Ishikawa (cell line): Measurements from ENCODE around the gene TMEM209.

Experiments used
- CEBPB ChIP-seq: IDR thresholded peaks from 2 replicates; pipeline ENCODE4 v1.6.1; 2012
- CREB1 ChIP-seq: IDR thresholded peaks from 2 replicates; pipeline ENCODE4 v1.6.1; 2012; ENCODE audit warnings: low read depth
- EP300 ChIP-seq: IDR thresholded peaks from 2 replicates; pipeline ENCODE4 v1.6.1; 2012; ENCODE audit warnings: borderline replicate concordance
- FOXM1 ChIP-seq: IDR thresholded peaks from 2 replicates; pipeline ENCODE4 v1.6.1; 2012; ENCODE audit warnings: low read depth, borderline replicate concordance
- TCF12 ChIP-seq: IDR thresholded peaks from 2 replicates; pipeline ENCODE4 v1.6.1; 2012; ENCODE audit warnings: low read depth
- TEAD4 ChIP-seq: IDR thresholded peaks from 2 replicates; pipeline ENCODE4 v1.6.1; 2012
- YY1 ChIP-seq: IDR thresholded peaks from 2 replicates; pipeline ENCODE4 v1.6.1; 2012; ENCODE audit warnings: low read depth

DNA sequence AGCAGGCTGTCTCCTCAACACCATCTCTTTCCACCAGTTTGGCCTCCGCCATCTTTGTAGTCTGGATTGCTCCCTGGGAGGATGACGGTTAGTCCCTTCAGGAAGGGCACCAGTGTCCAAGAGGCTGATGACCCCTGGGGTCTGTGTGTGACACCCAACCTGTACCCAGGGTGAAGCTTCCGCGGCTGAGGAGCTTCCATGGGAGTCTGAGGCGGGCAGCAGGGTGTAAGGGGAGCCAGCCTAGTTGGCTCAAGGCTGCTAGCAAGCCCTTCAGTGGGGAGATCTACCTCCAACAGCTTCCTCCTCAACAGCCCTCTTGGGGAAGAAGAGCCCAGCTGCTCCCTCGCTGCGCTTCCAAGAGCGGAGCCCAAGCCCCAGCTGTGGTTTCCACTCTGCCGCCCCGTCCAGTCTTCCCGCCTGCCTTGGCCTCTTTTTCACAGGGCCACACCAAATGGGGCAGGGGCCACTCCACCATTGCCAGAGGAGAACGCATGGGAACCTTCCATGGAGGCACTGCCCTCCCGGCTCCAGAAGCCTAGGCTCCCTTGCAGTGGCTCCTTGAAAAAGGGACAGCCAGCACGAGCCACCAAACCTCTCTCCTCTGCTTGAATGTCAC lies 57.4 kb downstream of the TMEM209 start:
- TF ChIP-seq CREB1 (no peak), YY1 (no peak), CEBPB (no peak), EP300 (no peak), TCF12 (no peak), FOXM1 (no peak), TEAD4 (no peak)
